Smooth muscle cell of the umbilical artery (primary cell): Measurements from ENCODE around the gene BCAS1. TPM values are rescaled to one million over a fixed set of nuclear protein-coding genes. Genes with fewer than 3 reads are reported as not detected.

Source experiments
- total RNA-seq: library from RNA; depleted of rRNA; stranded (reverse); fragments of >200 nt; gene quantifications from 2 replicates; pipeline ENCODE4 v1.2.3, GENCODE V29; 2014

The BCAS1 gene
- not detected in 2 replicates for total RNA-seq

DNA sequence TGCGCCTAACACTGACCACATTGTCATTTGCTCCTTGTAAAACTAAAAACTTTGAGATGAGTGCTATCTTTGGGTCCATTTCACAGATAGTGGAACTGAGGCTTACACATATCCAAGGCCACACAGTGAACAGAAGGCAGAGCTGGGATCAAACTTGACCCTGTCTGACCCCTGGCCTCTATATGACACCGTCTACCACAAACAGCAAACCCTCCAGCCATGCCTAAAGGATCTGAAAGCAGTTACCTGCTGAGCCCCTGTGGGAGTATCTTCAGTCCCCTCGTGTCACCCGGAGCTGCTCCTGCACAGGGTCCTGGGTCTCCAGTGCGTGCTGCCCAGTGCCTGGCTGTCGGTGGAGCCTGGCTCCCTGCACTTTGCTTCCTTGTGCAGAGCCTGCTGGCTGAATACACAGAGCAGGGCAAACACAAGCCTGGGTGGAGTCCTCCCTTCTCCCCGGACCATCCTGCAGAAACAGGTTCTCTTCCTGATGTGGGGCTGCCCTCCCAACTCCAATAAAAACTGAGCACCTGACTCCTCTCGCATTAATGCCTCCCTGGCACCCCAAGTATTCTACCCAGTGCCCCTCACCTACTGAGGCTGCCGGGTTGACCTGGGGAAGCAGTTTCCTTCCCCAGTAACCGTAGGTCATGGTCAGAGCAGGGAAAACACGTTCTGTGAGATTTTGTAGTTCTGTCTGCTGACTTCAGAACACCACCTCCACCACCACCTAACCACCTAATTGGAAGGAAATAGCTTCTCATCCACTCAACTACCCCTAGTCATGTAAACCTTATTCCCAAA, at the start of gene BCAS1:
TSS of gene BCAS1 (minus strand) at position 408 of the 801 bp plus-strand sequence. CDS start 11,876 bp downstream, outside the sequence.

Other genes with a start within 250 kb of the BCAS1 start
- gene CYP24A1, start 103.4 kb upstream of the BCAS1 start, total RNA-seq: 0.32 TPM in 1 of 2 replicates, not detected in the other
- gene PFDN4, start 137.5 kb upstream of the BCAS1 start, total RNA-seq: 110 and 133 TPM in 2 replicates